GM12878 (cell line): ENCODE data around the gene SLC36A2. TPM values are rescaled to one million over a fixed set of nuclear protein-coding genes. Genes with fewer than 3 reads are reported as not detected.

Experiments used
- ATAC-seq: fragments of 200-7000 bp; cut with Tn5 transposase; 3 replicates; pipeline ENCODE4 v1.9.1; 2020; ENCODE audit warnings: mild to moderate bottlenecking, moderate library complexity
- BruUV-seq: library from RNA; stranded (reverse); fragments of 400-500 nt; replicated peaks from 2 replicates; lab custom pipeline; 2021; lab: Mats Ljungman, UMichigan
- CTCF ChIA-PET: fragments of 300-600 bp; sonication (Branson Sonifier 250); formaldehyde crosslinking; extraction: SDS; loops from one replicate; lab custom pipeline; 2021; ENCODE audit warnings: inconsistent platforms; lab: Yijun Ruan, JAX
- POLR2A ChIA-PET: fragments of 350-600 bp; formaldehyde crosslinking; extraction: SDS; loops from one replicate; lab custom pipeline; 2021; ENCODE audit warnings: inconsistent platforms; lab: Charles Lee
- RAD21 ChIA-PET: fragments of 300-600 bp; sonication (Branson Sonifier 250); formaldehyde crosslinking; loops from one replicate; lab custom pipeline; 2023; ENCODE audit warnings: antibody characterized with exemption; ENCODE audit not compliant: unreplicated experiment; lab: Charles Lee
- SMC1A ChIA-PET: fragments of 300-600 bp; sonication (Branson Sonifier 250); formaldehyde crosslinking; loops from one replicate; lab custom pipeline; 2023; ENCODE audit not compliant: unreplicated experiment, uncharacterized antibody; lab: Charles Lee
- DNase-seq: peaks from one replicate; pipeline ENCODE4 v3.0.0-alpha.2; 2011; ENCODE audit warnings: low read depth, low spot score
- FAIRE-seq: peaks from 3 replicates; lab custom pipeline; 2011; peaks lifted over from hg19 to GRCh38; lab: Jason Lieb, UNC
- H2AFZ ChIP-seq: 2 replicates; pipeline ENCODE4 v1.6.0; 2011; ENCODE audit warnings: low read depth, low read length, control low read depth; ENCODE audit not compliant: control insufficient read depth
- H3K27ac ChIP-seq: 2 replicates; pipeline ENCODE4 v1.5.1; 2011; ENCODE audit warnings: control low read depth; ENCODE audit not compliant: control insufficient read depth, insufficient read depth
- H3K27me3 ChIP-seq, 2 experiments: replicated peaks in 1 of 2; 2 replicates each; pipeline versions ENCODE4 v1.6.0 to v1.6.1; 2011; ENCODE audit warnings: low read length in 1 of 2; ENCODE audit not compliant: control insufficient read depth in 2 of 2, insufficient read depth in 2 of 2
- H3K36me3 ChIP-seq, 2 experiments: 2 replicates each; pipeline ENCODE4 v1.5.1; 2011; ENCODE audit warnings: low read length in 1 of 2; ENCODE audit not compliant: control insufficient read depth in 2 of 2, insufficient read depth in 2 of 2
- H3K4me1 ChIP-seq: 2 replicates; pipeline ENCODE4 v1.6.1; 2011; ENCODE audit warnings: mild to moderate bottlenecking, low read length, moderate library complexity, mixed read lengths; ENCODE audit not compliant: control insufficient read depth, insufficient read depth
- H3K4me2 ChIP-seq: 2 replicates; pipeline ENCODE4 v1.6.0; 2011; ENCODE audit warnings: control low read depth; ENCODE audit not compliant: control insufficient read depth, insufficient read depth
- H3K4me3 ChIP-seq: fragments of 200-600 bp; sonication (generic); 2 replicates; pipeline ENCODE4 v1.5.1; 2016
- H3K79me2 ChIP-seq: 2 replicates; pipeline ENCODE4 v1.6.0; 2011; ENCODE audit warnings: low read length; ENCODE audit not compliant: control insufficient read depth, insufficient read depth
- H3K9ac ChIP-seq: 2 replicates; pipeline ENCODE4 v1.8.0; 2011; ENCODE audit warnings: low read length, control low read depth, mixed read lengths; ENCODE audit not compliant: control insufficient read depth, insufficient read depth
- H3K9me3 ChIP-seq: replicated peaks from 3 replicates; pipeline ENCODE4 v1.5.1; 2011; ENCODE audit warnings: mild to moderate bottlenecking, low read length; ENCODE audit not compliant: control insufficient read depth, insufficient read depth
- H4K20me1 ChIP-seq: 2 replicates; pipeline ENCODE4 v1.6.0; 2011; ENCODE audit not compliant: control insufficient read depth, insufficient read depth
- BACH1 ChIP-seq: fragments of 450-650 bp; IDR thresholded peaks from 2 replicates; pipeline ENCODE4 v1.6.1; 2017; ENCODE audit warnings: mild to moderate bottlenecking, borderline replicate concordance
- CBX3 ChIP-seq: fragments of 200-600 bp; sonication (generic); IDR thresholded peaks from 2 replicates; pipeline ENCODE4 v1.6.1; 2016; ENCODE audit warnings: low read depth, borderline replicate concordance
- DPF2 ChIP-seq: fragments of 450-650 bp; IDR thresholded peaks from 2 replicates; pipeline ENCODE4 v1.6.1; 2017; ENCODE audit warnings: mild to moderate bottlenecking
- GATAD2B ChIP-seq: fragments of 450-650 bp; conservative IDR thresholded peaks from 2 replicates; pipeline ENCODE4 v1.6.1; 2017; ENCODE audit warnings: low read depth, mild to moderate bottlenecking, moderate library complexity
- HDAC2 ChIP-seq: fragments of 200-600 bp; sonication (generic); IDR thresholded peaks from 2 replicates; pipeline ENCODE4 v1.6.1; 2017
- JUND ChIP-seq: IDR thresholded peaks from 2 replicates; pipeline ENCODE4 v1.6.1; 2012; ENCODE audit warnings: low read depth, mild to moderate bottlenecking, low read length, improper control_type of control experiment, moderate library complexity
- MXI1 ChIP-seq: fragments of 150-350 bp; IDR thresholded peaks from 2 replicates; pipeline ENCODE4 v1.6.1; 2011; ENCODE audit warnings: low read depth, mild to moderate bottlenecking, inconsistent platforms, low read length, improper control_type of control experiment
- MYC ChIP-seq: IDR thresholded peaks from 2 replicates; pipeline ENCODE4 v1.6.1; 2011; ENCODE audit warnings: mild to moderate bottlenecking, low read length, moderate library complexity, inconsistent platforms; ENCODE audit not compliant: insufficient read depth, insufficient replicate concordance, insufficient read length, severe bottlenecking
- PAX8 ChIP-seq: fragments of 450-650 bp; IDR thresholded peaks from 2 replicates; pipeline ENCODE4 v1.6.1; 2017; ENCODE audit warnings: mild to moderate bottlenecking, moderate library complexity
- RCOR1 ChIP-seq: conservative IDR thresholded peaks from 2 replicates; pipeline ENCODE4 v1.6.1; 2012; ENCODE audit warnings: low read depth, low read length, improper control_type of control experiment
- SP1 ChIP-seq: IDR thresholded peaks from one replicate; pipeline ENCODE4 v1.6.1; 2011; ENCODE audit warnings: low read depth, low read length
- SPI1 ChIP-seq: IDR thresholded peaks from 2 replicates; pipeline ENCODE4 v1.6.1; 2011; ENCODE audit warnings: low read depth, mild to moderate bottlenecking, low read length, moderate library complexity, borderline replicate concordance; ENCODE audit not compliant: insufficient read depth
- TBL1XR1 ChIP-seq: IDR thresholded peaks from 2 replicates; pipeline ENCODE4 v1.6.1; 2012; ENCODE audit warnings: low read depth, low read length, improper control_type of control experiment
- WRNIP1 ChIP-seq: IDR thresholded peaks from 2 replicates; pipeline ENCODE4 v1.6.1; 2011; ENCODE audit warnings: low read depth, low read length, improper control_type of control experiment, borderline replicate concordance
- ZNF207 ChIP-seq: fragments of 450-650 bp; IDR thresholded peaks from 2 replicates; pipeline ENCODE4 v1.6.1; 2014; ENCODE audit warnings: antibody characterized with exemption, mild to moderate bottlenecking, borderline replicate concordance
- ZNF384 ChIP-seq: IDR thresholded peaks from 2 replicates; pipeline ENCODE4 v1.6.1; 2012; ENCODE audit warnings: low read depth, mild to moderate bottlenecking, low read length, improper control_type of control experiment, borderline replicate concordance
- ZNF622 ChIP-seq: fragments of 450-650 bp; IDR thresholded peaks from 2 replicates; pipeline ENCODE4 v1.6.1; 2017; ENCODE audit warnings: mild to moderate bottlenecking, inconsistent platforms
- WGBS: methylation state at CpG from one replicate; pipeline ENCODE4 v1.1.6; 2016; ENCODE audit warnings: low lambda C conversion rate; ENCODE audit not compliant: insufficient replicate concordance, insufficient coverage; ENCODE audit errors: missing lambda C conversion rate; 5-methylcytosine and 5-hydroxymethylcytosine counted together
- in situ Hi-C: fragments of 300-500 bp; cut with MboI; formaldehyde crosslinking; loops from 9 replicates; pipeline ENCODE4 v1.14.3; 2018; ENCODE audit warnings: mixed read lengths
- intact Hi-C: fragments of 100-400 bp; cut with micrococcal nuclease; formaldehyde crosslinking; loops from one replicate; pipeline ENCODE4 v1.14.2; 2022; ENCODE audit not compliant: unreplicated experiment
- polyA plus RNA-seq, 11 experiments: library from polyadenylated mRNA; depleted of rRNA in 4 of 11; unstranded in 6 of 11; stranded (reverse) in 5 of 11; fragments of >200 nt; fragmentation: Nextera tagmentation in 4 of 11; fragmentation: Illumina TruSeq in 1 of 11; extraction: Ambion mirVana in 4 of 11; extraction: Trizol in 1 of 11; gene quantifications; 1 replicate in 1 of 11; 2 replicates in 10 of 11; pipeline versions ENCODE4 v1.2.1 to v1.2.3, GENCODE V29; 2011 to 2016; ENCODE audit warnings: inconsistent platforms in 2 of 11, missing spikeins in 2 of 11, low read depth in 1 of 11
- total RNA-seq, 4 experiments: library from RNA; depleted of rRNA in 3 of 4; stranded (reverse); fragments of >200 nt in 3 of 4; fragmentation: Illumina TruSeq in 1 of 4; extraction: Trizol in 1 of 4; gene quantifications; 2 replicates each; pipeline versions ENCODE4 v1.2.1 to v1.2.3, GENCODE V29; 2013 to 2021
- TF ChIP-seq, protein P1 (sequence below): fragments of 450-650 bp; conservative IDR thresholded peaks from 2 replicates; pipeline ENCODE4 v1.6.1; 2017; ENCODE audit warnings: mild to moderate bottlenecking, moderate library complexity

Gene SLC36A2
- total and polyA plus RNA-seq, 10 of the 15 experiments (the other 5 are each of a cell fraction or from before 2014, with no cell fraction given) = not detected

DNA sequence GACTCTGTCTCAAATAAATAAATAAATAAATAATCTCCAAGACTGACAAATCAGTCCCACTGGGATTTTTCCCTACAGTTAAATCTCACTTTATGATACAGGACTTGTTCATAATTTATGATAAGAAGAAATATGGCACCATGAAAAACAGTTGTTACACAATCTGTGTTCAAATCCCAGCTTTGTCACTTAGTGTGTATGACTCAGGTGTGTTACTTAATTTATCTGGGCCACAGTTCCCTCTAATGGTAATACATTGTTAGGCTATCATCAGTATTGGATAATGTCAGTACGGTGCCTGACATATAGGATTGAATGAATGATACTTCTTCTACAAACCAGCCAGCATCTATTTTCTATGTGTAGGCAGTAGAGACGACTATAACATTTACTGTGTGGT, 66.9 kb downstream of the SLC36A2 start:
- intact Hi-C loops = no loop called here
- no peak overlapping the region for H3K4me3 ChIP-seq
- RAD21 ChIA-PET = interaction anchor here (1.4 kb wide), 1 partner anchor 26 kb away, joined by 5 read pairs; no protein-coding TSS in a partner anchor
- FAIRE-seq (no peak), ATAC-seq (no peak)
- 47% methylated on average over 2 of the region's 2 CpGs for WGBS
- no peak overlapping the region for H3K27ac ChIP-seq
- no peaks in the 10 kb centered on the region for H4K20me1 ChIP-seq
- TF ChIP-seq RCOR1 (no peak), PAX8 (no peak)
- TF ChIP-seq, protein P1, sequence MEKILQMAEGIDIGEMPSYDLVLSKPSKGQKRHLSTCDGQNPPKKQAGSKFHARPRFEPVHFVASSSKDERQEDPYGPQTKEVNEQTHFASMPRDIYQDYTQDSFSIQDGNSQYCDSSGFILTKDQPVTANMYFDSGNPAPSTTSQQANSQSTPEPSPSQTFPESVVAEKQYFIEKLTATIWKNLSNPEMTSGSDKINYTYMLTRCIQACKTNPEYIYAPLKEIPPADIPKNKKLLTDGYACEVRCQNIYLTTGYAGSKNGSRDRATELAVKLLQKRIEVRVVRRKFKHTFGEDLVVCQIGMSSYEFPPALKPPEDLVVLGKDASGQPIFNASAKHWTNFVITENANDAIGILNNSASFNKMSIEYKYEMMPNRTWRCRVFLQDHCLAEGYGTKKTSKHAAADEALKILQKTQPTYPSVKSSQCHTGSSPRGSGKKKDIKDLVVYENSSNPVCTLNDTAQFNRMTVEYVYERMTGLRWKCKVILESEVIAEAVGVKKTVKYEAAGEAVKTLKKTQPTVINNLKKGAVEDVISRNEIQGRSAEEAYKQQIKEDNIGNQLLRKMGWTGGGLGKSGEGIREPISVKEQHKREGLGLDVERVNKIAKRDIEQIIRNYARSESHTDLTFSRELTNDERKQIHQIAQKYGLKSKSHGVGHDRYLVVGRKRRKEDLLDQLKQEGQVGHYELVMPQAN = no peak
- TF ChIP-seq, all 136 proteins: peak for 0
- no peaks in the 10 kb centered on the region for H3K27me3 ChIP-seq
- no peaks in the 10 kb centered on the region for H3K79me2 ChIP-seq
- in situ Hi-C loops = no loop called here
- H3K4me1 ChIP-seq = no peaks in the 10 kb centered on the region
- no TSS peak for BruUV-seq
- ChIA-PET POLR2A (interaction anchor here (1.0 to 1.6 kb wide), 2 partner anchors 28 to 110 kb away, joined by 3 to 5 read pairs; no protein-coding TSS in a partner anchor), CTCF (interaction anchor here (1.1 kb wide), 1 partner anchor 233 kb away, joined by 3 read pairs; no protein-coding TSS in a partner anchor), SMC1A (interaction anchor here (1.0 to 1.1 kb wide), 2 partner anchors 21 to 36 kb away, joined by 3 to 4 read pairs; no protein-coding TSS in a partner anchor)
- H3K36me3 ChIP-seq = no peaks in the 10 kb centered on the region
- DNase-seq = no peak
- no peaks in the 10 kb centered on the region for H3K9me3 ChIP-seq
- H3K4me2 ChIP-seq = no peak overlapping the region
- no peak overlapping the region for H3K9ac ChIP-seq
- H2AFZ ChIP-seq = no peak overlapping the region

- H3K4me1 ChIP-seq = no peaks in the 10 kb centered on the region
- FAIRE-seq (no peak), DNase-seq (no peak), ATAC-seq (no peak)
- POLR2A ChIA-PET = no interaction called here
- no peak overlapping the region for H3K9ac ChIP-seq
- H3K9me3 ChIP-seq = no peaks in the 10 kb centered on the region
- in situ Hi-C loops = no loop called here
- H4K20me1 ChIP-seq = no peaks in the 10 kb centered on the region
- SMC1A ChIA-PET = interaction anchor here (0.9 to 1.1 kb wide), 2 partner anchors 16 to 20 kb away, joined by 3 read pairs; no protein-coding TSS in a partner anchor
- CTCF ChIA-PET = interaction anchor here (1.0 to 1.9 kb wide), 4 partner anchors 19 to 163 kb away, joined by 3 to 5 read pairs (median 4); no protein-coding TSS in a partner anchor
- no peaks in the 10 kb centered on the region for H3K36me3 ChIP-seq
- intact Hi-C loops = no loop called here
- RAD21 ChIA-PET = interaction anchor here (0.8 kb wide), 1 partner anchor 26 kb away, joined by 4 read pairs; the partner anchor contains the start of gene GM2A
- H3K79me2 ChIP-seq = no peaks in the 10 kb centered on the region
- no peak overlapping the region for H3K27ac ChIP-seq
- no TSS peak for BruUV-seq
- no peak overlapping the region for H3K4me3 ChIP-seq
- H3K4me2 ChIP-seq = no peak overlapping the region
- H2AFZ ChIP-seq = no peak overlapping the region
- H3K27me3 ChIP-seq = no peaks in the 10 kb centered on the region
- WGBS = 53% methylated on average over 5 of the region's 5 CpGs
- no peak for TF ChIP-seq GATAD2B
- TF ChIP-seq HDAC2 = no peak
- no peak for TF ChIP-seq CBX3
- TF ChIP-seq BACH1 = no peak
- no peak for TF ChIP-seq MYC
- no peak for TF ChIP-seq TBL1XR1
- no peak for TF ChIP-seq DPF2
- no peak for TF ChIP-seq SP1
- no peak for TF ChIP-seq ZNF207
- TF ChIP-seq ZNF384 = no peak
- no peak for TF ChIP-seq SPI1
- no peak for TF ChIP-seq WRNIP1
- TF ChIP-seq MXI1 = no peak
- TF ChIP-seq ZNF622 = no peak
- no peak for TF ChIP-seq JUND
These were observed 68.5 kb downstream of the SLC36A2 start for GRCh38 chr5:151278845-151279244.
